Stimulated activated CD8-positive, alpha-beta memory T cell treated with anti-CD3 and anti-CD28 coated beads, Interleukin-2, amount 100 ng/mL, for 1 hour (primary cell): ENCODE data around the gene WDR38.

Source experiments
- DNase-seq, 2 donors: peaks; one replicate each; pipeline ENCODE4 v3.0.0-alpha.2; 2020; ENCODE audit warnings: low read depth in 2 of 2

The WDR38 gene

DNA sequence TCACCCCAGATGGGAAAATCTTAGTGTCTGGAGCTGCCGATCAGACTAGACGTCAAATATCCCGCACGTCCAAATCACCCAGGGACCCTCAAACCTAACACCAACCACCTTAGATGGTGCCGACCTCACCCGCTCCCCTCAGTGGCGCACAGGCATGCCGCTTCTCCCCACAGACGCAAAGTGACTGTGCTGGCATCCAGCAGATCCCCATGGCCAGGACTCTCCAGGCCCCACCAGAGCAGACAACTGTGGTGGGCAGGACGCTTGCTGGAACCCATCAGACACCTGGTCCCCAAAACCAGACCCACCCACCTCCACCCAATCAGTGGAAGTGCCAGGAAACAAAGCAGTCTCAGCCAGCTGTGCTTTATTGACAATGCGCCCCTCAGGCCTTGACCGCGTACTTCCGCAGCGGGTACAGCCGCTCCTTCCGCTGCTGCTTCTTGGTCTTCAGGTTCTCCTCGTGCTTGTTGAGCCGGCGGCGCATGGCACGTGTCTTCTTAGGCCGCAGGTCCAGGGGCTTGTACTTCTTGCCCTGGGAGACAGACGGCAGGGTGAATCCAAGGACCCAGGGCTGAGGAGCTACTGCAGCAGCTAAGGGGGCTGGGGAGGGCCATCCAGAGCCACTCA is 4.4 kb downstream of the WDR38 start:
- no peak for DNase-seq

DNA sequence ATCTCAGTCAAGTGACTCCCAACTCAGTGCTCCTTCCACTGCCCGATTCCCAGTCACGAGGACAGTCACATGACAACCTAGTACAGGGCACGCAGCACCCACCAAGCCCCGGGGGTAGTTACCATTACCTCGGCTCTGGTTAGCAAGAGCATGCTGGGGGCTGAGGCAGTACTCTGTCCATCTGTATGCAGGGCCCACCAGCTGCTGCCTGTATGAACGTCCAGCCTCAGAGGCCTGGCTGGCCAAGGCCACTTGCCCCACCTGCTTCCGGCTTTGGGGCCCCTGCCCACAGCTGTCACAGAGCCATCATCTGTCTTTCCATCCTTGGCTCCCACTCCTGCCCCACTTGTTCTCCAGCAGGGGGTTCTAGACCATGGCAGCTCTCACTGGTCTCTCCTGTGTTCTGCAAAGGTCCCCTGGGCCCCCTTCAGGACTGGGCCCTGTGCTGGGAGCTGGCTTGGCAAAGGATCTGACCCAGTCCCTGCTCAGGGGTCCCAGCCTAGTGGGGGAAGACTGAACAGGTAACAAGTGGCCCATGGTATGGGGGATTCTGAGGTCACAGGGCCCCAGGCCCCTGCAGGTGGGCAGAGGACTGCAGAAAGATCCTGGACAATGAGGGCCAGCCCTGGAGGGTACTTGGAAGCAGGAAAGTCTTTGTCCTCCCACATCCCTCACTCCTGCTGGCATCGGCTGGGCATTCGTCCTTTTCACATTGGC is 5.2 kb downstream of the WDR38 start:
- DNase-seq: no peak

DNA sequence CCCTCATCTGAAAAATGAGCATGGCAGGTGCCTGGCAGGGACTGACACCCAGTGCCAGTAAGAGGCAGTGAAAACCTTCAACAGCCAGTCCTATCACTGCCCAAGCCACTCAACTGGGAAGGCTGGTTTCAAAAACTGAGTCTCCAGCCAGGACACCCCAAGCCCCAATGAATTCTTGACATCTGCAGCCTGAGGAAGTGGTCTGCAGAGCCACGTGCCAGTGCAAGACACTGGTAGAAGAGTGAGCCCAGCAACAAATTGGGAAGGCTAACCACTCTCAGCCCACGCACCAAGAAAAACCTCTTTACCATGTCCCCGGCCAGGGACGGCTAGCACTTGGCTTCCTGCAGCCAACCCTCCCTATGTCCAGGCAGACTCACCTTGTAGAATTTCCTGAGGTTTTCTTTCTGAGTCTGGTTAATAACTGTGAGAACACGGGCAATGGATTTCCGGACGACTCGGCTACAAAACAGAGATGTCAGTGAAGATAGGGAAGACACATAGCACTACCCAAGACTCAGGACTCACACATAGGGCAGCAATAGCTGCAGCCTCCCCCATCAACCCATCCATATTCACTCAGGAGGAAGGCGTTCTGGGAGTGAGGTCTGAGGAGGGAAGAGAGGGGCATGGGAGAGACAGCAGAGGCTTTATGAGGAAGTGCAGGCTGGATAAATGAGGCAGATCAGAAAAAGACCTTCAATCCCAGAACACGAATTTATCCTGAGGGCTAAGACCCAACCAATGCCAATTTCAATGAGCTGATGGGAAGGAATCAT is 6.7 kb downstream of the WDR38 start:
- no peak for DNase-seq

DNA sequence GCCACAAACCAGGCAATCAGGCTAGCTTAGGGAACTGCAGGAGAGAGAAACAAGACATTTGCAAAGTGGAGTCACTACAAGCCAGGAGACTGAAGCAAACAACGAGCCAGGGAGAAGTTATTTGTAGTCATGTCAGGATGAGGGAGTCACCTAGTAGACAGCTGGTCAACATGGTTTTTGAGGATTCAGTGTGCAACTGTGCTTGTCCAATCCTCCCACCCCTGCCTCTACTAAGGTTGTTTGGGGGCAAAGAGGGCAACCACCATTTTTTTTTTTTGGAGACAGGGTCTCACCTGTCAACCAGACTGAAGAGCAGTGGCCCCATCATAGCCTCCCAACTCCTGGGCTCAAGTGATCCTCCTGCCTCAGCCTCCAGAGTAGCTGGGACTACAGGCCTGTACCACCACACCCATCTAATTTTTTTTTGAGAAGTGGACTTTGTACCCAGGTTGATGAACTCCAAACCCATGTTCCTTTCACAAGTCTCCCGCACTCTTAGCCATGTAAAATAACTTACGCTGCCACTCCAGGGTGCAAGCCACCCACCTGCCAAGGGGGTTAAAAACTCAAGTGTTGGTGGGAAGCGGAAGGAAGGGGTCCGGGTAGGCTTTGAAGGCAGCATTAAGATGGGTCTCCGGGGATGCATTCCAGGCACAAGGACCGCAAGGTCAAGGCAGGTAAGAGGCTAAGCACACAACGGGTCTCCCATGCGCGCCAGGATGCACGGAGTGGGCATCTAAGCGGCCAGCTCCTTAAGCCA is 7.5 kb downstream of the WDR38 start:
- DNase-seq: no peak

DNA sequence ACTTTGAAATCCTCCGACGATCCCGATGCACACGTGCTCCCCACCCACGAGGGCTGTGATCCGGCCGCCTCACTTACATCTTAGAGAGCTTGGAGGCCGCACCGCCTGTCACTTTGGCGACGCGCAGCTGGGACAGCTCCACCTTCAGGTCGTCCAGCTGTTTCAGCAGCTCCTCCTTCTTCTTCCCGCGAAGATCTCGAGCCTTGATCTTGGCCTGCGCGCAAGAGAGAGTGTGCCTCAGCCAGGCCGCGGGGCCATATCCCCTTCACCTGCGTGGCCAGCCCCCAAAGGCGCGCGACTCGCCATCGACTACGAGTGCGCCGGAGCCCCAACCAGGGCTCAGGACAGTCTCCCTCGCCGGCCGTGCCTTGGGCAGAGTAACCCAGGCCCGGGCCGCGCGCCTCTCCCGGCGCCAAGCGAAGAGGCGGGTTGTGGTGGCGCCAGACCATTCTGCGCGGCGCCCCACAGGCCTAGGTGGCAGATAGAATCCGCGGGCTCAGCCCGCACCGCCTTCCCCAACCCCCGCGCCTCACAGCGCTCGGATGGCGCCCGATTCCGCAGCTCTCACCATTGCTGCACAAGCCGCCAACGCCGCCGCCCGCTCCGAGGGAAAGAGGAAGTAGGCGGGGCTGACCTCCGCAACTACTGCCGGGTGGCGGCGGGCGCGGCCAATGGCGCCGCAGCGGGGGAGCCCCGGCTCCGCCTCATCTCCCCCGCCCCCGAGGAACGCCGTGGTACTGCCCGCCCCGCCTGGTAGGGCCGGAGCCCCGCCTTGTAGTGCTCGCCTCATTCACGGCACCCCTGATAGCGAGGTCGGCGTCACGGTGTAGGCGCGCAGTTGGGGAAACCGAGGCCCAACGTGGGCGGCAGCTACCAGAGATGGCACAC is 8.3 kb downstream of the WDR38 start, which contains the start of the genes ARPC5L and RPL35:
Gene ARPC5L, plus strand, starts transcription at position 789 of the 888 bp plus-strand sequence. CDS start 7,161 bp downstream, outside the sequence.
Gene RPL35, minus strand, starts transcription at position 616 of the 888 bp plus-strand sequence. Its CDS starts 45 bp downstream, at position 571.
- DNase-seq: peak; percentile 89 to 96

DNA sequence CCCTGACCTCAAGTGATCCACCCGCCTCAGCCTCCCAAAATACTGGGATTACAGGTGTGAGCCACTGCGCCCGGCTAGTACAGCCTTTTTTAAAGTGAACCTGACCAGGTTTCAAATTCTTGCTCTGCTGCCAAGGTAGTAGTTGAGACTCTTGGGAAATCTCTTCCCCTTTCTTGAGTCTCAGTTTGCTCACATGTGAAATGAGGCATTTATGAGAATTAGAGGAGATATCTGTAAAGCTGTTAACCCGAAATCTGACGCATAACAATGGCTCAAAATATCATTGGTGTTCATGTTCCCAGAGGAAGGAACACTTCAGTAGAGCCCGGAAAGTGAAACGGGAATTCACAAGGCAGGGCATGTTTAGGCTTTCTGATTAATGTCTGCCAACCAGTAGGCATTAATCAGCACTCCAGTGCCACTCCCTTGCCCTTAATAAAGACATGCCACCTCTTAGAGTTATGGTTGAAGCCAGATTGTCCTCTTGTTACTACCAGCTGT is 10.2 kb downstream of the WDR38 start:
- no peak for DNase-seq

DNA sequence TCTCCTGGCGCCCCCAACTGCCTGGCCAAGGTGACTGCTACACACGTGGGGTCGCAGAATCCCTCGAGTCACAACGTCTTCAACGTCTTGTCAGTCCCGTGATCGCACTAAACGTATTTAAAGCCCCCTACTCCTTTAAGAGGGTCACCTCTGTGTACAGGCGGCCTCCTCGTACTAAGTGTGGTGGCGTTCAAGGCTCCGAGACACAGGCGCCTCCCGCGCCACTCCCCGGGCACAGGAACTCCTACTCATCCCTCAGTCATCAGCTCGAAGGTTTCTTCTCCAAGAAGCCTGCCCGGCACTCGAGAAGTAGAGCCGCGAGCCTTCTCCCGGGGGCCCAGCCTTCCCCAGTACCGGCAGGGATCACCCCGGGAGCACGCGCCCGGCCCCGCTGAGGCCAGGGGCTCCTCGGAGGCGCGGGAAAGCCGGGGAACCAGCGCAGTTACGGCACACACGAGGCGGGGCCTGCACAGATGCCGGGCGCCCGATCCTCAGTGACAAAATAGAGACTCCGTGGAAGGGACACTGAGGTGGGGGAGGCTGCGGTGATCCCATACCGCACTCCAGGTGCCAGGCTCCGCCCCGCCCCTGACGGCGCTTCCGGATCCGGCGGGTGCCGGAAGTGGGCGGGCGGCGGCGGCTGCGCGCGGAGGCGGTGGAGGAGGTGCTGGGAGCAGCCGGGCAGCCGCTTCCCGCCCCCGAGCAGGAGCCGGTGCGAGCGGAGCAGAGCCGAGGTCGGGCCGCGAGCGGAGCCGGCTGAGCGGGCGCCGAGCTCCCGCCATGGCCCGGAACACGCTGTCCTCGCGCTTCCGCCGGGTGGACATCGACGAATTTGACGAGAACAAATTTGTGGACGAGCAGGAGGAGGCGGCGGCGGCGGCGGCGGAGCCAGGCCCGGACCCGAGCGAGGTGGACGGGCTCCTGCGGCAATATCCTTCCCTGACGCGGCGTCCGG is 15.5 kb downstream of the WDR38 start:
- peak; percentile 77 to 82 for DNase-seq

DNA sequence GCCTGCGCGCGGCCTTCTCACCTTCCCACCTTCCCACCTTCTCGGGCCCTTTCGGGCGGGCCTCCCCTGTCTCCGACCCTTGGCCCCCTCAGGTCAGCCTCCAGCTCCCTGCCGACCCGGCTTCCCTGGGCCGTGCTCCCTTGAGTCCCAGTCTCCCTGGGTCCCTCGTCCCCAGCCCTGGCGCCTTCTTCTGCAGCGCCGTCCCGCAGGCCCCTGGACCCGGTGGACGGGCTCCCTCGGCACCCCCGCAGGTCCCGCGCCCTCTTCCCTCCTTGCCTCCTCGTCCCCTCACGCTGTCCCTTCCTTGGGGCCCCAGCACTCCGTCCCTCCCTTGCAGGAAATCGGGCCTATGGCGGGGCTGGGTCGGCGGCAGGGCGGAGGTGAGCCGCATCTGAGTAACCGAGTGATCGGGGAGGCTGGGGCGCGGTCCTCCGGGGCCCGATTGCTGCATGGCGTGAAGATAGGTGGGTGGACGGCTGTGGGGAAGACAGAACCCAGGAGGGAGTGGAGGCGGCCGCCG is 16.3 kb downstream of the WDR38 start:
- peak in 1 of 2 donors; percentile 26 for DNase-seq

DNA sequence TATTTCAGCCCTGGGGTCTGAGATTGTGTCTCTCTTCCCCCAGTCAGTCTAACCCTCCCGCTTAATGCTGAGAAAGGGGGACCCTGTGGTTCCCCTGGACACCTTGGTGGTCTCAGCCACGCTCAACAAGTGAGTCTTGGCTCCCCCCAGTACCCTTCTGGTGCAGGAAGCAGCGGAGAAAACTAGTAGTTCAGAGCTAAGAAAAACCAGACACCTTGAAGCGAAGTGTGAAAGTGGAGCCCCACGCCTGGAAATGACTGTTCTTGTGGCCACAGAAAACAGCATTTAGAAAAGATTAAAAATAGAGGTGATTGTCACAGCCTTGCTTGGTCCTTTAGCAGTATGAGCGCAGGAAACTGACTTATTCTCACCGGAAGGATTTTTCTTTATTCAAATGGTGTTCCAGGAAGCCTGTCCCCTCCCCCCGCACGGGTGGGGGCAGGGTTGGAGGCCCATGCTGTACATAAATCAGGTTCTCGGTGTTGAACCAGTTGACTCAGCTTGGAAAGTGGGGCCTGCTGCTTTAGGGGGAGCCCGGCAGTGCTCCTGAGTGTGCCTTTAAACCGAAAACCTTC is 16.8 kb downstream of the WDR38 start:
- DNase-seq: peak; percentile 64 to 69

DNA sequence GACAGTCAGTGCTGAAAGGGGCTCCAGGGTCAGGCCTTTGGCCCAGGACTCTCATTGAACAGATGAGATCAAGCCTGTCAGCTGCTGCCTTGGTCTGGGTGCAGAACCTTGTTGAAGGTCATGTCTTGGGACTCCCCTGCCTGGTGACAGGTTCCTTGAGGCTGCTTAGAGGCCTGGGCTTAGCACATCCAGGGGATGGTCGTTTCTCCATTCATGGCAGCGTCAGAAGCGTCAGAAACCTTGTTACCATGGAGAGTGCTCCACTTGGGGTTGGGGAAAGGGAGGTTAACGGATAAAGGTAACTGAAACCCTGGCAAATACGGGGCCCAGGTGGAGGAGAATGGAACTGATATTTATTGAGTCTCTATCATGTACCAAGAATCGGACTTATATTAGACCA is 17.5 kb downstream of the WDR38 start:
- DNase-seq: no peak

DNA sequence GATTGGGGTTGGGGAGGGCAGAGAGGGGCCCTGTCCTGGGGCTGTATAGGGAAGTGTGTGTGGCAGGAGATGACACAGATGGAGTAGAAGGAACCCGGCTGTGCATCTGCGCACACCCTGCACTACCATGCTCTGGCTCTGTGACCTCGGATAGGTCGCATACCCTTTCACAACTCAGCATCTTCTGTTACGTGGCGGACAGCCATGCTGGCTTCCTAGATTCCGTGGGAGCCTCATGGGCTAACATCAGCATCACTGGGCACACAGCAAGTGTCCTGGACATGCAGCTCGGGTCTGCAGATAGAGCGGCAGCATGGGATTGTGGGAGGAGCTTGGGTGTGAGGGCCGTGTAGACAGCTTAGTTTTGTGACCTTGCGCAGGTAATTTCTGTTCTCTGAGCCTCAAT is 17.9 kb downstream of the WDR38 start:
- no peak for DNase-seq

DNA sequence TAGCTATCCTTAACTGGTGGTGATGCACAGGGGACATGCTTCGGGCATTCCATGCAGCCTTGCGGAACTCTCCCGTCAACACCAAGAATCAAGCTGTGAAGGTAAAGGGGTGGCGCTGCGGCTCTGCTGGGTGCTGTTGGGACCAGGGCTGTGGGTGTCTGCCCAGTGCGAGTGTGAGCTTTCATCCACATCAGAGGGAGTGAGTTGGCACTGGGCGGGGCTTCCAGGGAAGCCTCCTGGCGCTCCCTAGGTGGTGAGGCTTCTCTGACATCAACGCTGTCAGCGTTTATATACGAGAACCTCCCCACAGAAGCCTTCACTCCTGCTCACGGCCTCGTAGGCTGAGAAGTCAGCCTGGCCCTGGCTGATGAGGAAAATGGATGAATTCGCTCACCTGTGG is 20.4 kb downstream of the WDR38 start:
- no peak for DNase-seq

DNA sequence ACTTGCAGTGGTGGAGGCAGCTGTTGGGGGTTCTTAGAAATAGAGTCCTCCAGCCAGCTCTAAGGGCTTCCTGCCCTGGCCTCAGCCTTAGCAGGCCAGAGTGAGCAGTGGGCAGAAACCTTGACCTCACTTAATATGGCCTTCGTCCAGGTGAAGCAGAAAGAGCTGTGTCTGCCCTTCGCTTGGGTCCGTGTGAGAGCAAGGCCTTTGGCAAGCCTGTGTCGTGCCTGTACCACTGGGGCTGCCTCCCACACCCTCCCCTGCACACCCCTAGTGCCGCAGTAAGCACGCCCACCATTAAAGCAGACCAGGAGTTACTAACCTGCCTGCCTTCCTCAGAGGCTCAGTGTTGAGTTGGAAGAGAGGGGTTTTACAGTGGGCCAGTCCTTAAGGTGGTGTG is 22.2 kb downstream of the WDR38 start:
- DNase-seq: no peak

DNA sequence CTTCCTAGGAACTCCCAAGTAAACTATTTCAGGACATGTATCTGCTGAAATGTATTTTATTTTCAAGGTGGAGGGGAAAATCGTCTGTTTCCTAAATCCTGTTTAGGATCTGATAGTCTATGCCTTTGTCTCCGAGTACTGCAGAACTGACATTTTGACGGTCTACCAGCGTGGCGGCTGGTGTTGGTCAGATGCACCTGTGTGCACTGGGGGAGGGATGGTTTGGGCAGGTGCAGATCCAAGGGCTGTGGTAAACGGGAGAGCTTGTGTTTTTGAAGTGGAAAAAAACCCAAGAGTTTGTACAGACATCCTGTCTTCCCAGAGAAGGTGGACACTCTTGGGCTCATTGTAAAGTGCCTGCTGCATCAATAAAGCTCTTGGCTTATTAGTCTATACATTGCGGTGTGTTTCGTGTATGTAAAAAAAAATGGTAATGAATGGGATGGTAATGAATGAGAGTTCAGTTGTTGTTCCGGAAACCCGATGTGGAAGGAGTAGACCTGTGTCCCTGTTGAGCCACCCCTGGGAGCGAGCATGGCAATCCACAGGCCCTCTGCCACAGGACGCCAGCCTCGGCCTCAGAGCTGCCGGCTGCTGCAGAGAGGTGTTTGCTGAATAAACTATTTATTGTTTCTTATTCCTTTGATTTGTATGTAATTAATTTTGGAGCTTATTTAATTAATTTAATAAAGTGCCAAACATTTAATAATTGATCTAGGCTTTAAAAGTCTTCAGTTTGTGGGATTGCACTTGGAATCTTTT is 23.9 kb downstream of the WDR38 start:
- no peak for DNase-seq

DNA sequence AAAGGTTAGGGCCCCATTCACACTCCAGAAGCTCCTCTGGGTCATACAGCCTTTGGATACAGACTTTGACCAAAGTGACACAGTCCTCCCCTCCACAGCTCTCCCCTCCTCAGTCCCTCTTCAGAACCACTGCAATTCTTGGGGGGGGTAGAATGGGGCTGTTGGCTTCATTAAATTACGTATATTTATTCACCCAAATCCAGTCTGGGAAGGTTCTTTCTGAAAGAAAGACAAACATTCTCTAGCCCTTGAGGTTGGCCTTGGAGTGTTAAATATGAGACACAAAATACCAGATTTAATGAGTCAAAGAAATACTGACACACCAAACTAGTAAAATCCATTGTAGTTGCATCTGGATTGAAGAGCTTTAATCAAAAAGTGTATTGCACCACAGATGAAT is 24.8 kb downstream of the WDR38 start:
- DNase-seq: no peak

DNA sequence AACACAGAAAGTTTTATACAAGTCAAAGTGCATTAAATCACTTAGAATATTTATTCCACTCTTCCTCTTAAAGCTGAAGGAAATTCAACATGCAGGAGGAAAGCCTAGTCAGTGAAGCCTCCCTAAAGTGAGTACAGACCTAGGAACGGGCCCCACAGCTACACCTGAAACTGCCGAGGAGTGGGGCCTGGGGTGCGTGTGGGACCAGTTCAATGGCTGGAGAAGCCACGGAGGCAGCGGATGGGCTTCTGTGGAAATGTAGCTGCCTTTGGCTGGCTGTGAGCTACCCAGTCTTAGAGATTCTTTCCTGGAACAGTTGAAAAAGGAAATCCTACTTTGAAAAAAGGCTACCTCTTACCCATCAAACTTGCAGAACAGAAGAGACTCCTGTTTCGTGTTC is 25.3 kb downstream of the WDR38 start:
- no peak for DNase-seq

DNA sequence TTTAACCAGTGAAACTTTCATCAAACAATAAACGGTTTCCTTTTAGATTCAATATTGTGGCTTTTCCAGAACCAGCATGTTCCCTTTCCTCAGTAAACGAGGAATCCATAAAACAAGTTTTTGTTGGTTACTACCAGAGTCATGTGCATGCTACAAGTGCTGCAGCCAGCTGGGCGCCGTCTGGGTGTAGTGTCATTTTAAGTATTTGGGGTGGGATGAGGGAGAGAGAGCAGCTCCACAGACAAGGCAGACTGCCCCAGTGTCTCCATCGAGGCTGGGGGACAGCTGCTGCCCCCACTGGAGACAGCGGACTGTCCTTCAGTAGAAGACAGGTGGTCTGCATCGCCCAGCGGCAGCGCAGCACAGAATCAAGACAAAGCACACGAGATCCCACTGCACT is 26.0 kb downstream of the WDR38 start:
- DNase-seq: no peak

DNA sequence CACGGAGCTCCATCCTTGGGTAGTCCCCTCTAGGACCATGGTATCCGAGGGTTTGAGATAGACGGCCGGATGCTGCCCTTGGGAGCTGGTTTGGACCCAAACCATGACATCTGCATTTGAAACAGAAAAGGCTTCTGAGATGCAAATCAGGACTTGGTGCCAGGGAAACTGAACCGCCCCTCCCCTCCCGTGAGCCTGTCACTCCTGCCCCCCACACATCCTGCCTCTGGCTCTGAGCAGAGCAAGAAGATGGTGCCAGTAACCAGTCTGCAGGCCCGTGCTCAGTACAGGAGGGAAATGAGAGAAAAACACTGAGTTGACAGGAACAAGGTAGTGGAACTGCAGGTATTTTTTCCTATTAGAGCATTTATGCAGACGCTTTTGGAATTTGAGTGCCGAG is 27.2 kb downstream of the WDR38 start:
- no peak for DNase-seq
